Prostate gland (tissue), 2 donors: ENCODE results near the gene PTPRJ. TPM values are rescaled to one million over a fixed set of nuclear protein-coding genes. Genes with fewer than 3 reads are reported as not detected.

ENCODE experiments used
- DNase-seq: peaks from one replicate; pipeline ENCODE4 v3.0.0-alpha.2; 2019; ENCODE audit warnings: low spot score
- H3K27ac ChIP-seq, 2 donors: fragments of 200-600 bp; sonication (generic); 2 replicates each; pipeline ENCODE4 v1.5.1; 2017 to 2019
- H3K27me3 ChIP-seq: fragments of 200-600 bp; sonication (generic); replicated peaks from 2 replicates; pipeline ENCODE4 v1.5.1; 2019; ENCODE audit not compliant: insufficient read depth
- H3K36me3 ChIP-seq, 2 donors: fragments of 200-600 bp; sonication (generic); 1 replicate in 1 of 2; 2 replicates in 1 of 2; pipeline versions ENCODE4 v1.5.1 to v1.8.1; 2017 to 2019
- H3K4me1 ChIP-seq: fragments of 200-600 bp; sonication (generic); replicated peaks from 2 replicates; pipeline ENCODE4 v1.5.1; 2019
- H3K4me3 ChIP-seq, 2 donors: fragments of 200-600 bp; sonication (generic); 2 replicates each; pipeline ENCODE4 v1.5.1; 2017 to 2019
- H3K9me3 ChIP-seq: fragments of 200-600 bp; sonication (generic); 2 replicates; pipeline ENCODE4 v1.5.1; 2017
- POLR2A ChIP-seq: fragments of 450-650 bp; IDR thresholded peaks from one replicate; pipeline ENCODE4 v1.6.1; 2016; ENCODE audit warnings: antibody characterized with exemption, mild to moderate bottlenecking
- POLR2AphosphoS5 ChIP-seq: sonication (generic); formaldehyde crosslinking; IDR thresholded peaks from one replicate; pipeline ENCODE4 v1.6.1; 2017; ENCODE audit warnings: antibody characterized with exemption
- WGBS: methylation state at CpG from one replicate; pipeline ENCODE4 v1.1.5; 2018; 5-methylcytosine and 5-hydroxymethylcytosine counted together
- intact Hi-C: fragments of 100-400 bp; cut with DNase I; formaldehyde crosslinking; loops from one replicate; pipeline ENCODE4 v1.14.2; 2022
- total RNA-seq, 2 donors: library from RNA; depleted of rRNA; stranded (reverse); fragments of >200 nt; gene quantifications; one replicate each; pipeline ENCODE4 v1.1.0, GENCODE V29; 2016
- TF ChIP-seq, protein P1 (sequence below), 4 experiments: fragments of 200-600 bp in 2 of 4; fragments of 450-650 bp in 2 of 4; sonication (generic) in 2 of 4; IDR thresholded peaks; 1 replicate in 3 of 4; 2 replicates in 1 of 4; pipeline ENCODE4 v1.5.1; 2016 to 2019; ENCODE audit warnings: antibody characterized with exemption in 4 of 4, mild to moderate bottlenecking in 2 of 4, moderate library complexity in 2 of 4

PTPRJ gene
- total RNA-seq, 2 donors from 2014 or later, result 24.9 to 48.0 TPM

DNA sequence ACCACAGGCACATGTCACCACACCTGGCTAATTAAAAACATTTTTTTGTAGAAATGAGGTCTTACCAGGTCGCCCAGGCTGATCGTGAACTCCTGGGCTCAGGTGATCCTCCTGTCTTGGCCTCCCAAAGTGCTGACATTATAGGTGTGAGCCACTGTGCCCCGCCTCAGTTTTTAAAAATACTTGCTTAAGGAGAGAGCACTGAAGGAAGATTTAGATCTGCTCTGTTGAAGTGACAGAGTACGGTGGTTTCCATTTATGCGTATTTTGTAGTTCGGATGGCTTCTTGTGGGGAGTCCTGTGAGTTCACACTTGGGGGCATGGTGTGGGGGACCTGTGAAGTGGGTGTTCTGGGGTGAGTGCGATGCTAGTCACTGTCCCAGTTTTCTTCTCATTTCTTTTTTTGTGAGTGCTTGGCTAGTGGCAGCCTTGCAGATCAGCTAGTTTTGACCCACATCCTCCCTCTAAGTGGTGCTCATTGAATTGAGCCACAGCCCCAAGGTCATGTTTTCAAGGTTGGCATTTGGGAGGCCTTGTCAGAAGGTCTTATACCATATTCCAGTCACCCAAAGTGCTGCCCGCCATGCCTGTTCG lies 31.5 kb downstream of the PTPRJ start:
- H3K27ac ChIP-seq, result no peak overlapping the region
- peaks cover 4% of the 10 kb centered on the region for H3K4me1 ChIP-seq
- no peaks in the 10 kb centered on the region for H3K27me3 ChIP-seq
- H3K9me3 ChIP-seq, result no peaks in the 10 kb centered on the region
- H3K36me3 ChIP-seq, result no peaks in the 10 kb centered on the region
- WGBS, result 93% methylated on average over 9 of the region's 9 CpGs
- no peak overlapping the region for H3K4me3 ChIP-seq
- no peak for TF ChIP-seq POLR2AphosphoS5
- no peak for TF ChIP-seq POLR2A
- TF ChIP-seq, protein P1, sequence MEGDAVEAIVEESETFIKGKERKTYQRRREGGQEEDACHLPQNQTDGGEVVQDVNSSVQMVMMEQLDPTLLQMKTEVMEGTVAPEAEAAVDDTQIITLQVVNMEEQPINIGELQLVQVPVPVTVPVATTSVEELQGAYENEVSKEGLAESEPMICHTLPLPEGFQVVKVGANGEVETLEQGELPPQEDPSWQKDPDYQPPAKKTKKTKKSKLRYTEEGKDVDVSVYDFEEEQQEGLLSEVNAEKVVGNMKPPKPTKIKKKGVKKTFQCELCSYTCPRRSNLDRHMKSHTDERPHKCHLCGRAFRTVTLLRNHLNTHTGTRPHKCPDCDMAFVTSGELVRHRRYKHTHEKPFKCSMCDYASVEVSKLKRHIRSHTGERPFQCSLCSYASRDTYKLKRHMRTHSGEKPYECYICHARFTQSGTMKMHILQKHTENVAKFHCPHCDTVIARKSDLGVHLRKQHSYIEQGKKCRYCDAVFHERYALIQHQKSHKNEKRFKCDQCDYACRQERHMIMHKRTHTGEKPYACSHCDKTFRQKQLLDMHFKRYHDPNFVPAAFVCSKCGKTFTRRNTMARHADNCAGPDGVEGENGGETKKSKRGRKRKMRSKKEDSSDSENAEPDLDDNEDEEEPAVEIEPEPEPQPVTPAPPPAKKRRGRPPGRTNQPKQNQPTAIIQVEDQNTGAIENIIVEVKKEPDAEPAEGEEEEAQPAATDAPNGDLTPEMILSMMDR (IDR thresholded peaks at IDR 0.05), result no peak
- DNase-seq, result no peak
- intact Hi-C loops, result no loop called here

DNA sequence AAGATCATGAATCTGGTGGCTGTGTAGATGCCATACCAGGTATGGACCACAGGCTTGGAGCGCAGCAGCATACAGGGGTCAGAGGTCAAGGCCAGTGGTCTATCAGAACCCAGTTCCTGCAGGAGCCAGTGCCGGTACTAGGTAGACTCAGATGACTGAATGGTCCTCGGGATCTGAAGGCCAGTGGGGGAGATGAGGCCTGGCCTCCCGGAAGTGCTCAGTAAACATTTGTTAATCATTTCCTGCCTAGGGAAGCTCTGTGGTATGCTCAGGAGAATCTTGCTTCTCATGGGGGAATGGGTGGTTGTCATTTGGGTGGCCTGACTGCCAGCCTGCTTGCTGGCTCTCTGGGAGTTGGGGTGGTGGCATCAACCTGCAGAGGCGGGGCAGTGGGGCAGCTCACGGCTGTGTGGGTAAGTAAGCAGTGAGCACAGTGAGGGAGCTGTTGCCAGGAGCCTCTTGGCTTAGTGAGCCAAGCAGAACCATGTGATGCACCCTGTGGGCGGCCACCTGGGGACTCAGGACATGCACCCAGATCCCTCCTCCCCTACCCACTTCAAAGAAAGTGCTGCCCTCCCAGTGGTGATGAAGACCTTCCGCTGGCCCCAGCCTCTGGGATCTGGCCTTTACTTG lies 33.0 kb downstream of the PTPRJ start:
- Histone ChIP-seq H3K36me3 (no peaks in the 10 kb centered on the region), H3K4me3 (no peak overlapping the region), H3K27ac (peak overlapping the region in 1 of 2 donors; percentile 18), H3K27me3 (no peaks in the 10 kb centered on the region), H3K9me3 (no peaks in the 10 kb centered on the region), H3K4me1 (peaks cover 4% of the 10 kb centered on the region)
- 66% methylated on average over 8 of the region's 8 CpGs for WGBS
- TF ChIP-seq POLR2A (no peak), POLR2AphosphoS5 (no peak)
- TF ChIP-seq, protein P1 (IDR thresholded peaks at IDR 0.05), result no peak
- peak; percentile 27 for DNase-seq
- intact Hi-C loops, result no loop called here

DNA sequence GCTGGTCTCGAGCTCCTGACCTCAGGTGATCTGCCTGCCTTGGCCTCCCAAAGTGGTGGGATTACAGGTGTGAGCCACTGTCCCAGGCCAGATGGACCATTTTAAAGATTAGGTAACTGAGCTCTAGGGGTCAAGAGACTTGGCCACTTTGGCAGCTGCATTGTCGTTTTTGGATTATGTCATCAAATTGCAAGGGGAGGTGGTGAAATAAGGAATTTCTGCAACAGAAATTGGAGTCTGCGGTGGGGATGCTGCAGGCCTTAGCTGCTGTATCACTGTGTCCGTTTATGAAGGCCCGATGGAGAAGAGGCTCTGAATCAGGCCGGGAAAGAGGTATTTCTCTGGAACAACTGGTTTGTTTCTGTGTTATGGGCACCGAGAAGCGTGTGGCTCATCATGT lies 34.6 kb downstream of the PTPRJ start:
- no peaks in the 10 kb centered on the region for H3K36me3 ChIP-seq
- whole genome bisulfite sequencing, result 86% methylated on average over 8 of the region's 8 CpGs

DNA sequence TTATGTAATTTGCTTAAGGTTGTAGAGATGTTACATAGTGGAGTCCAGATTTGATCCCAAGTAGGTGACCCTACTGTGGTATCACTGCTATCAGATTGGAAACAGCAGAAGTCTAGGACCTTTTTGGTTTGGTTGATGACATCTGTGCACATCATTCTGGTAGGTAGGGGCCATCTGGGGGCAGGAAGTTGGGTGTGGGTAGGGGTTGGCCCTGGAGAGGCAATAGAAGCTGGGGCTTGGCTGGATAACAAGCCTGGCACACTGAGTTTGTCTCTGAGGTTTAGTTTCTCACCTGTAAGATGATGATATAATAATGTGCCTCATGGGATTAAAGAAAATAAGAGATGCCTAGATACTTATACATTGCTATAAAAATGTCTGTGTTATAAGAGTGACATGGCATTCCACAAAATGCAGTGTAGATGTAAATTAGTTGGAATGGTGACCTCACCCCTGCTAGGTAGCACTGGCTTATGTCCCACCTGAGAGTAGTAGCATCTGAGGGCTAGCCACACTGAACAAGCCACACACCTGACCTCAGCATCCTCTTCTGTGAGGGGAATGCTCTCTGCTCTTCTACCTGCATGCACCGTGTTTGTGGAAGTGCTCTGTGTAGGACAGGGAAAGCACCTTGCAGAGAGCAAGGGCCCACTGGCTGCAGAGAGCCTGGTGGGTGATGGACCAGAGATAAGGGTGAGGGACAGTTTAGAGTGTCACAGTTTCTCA lies 36.9 kb downstream of the PTPRJ start:
- Histone ChIP-seq H3K27me3 (no peaks in the 10 kb centered on the region), H3K36me3 (no peaks in the 10 kb centered on the region), H3K9me3 (no peaks in the 10 kb centered on the region), H3K4me1 (peaks cover 4% of the 10 kb centered on the region), H3K27ac (no peak overlapping the region), H3K4me3 (no peak overlapping the region)
- intact Hi-C loops, result no loop called here
- WGBS, result 30% methylated on average over 1 of the region's 1 CpG
- TF ChIP-seq POLR2A (no peak), POLR2AphosphoS5 (no peak)
- TF ChIP-seq, protein P1 (IDR thresholded peaks at IDR 0.05), result no peak
- no peak for DNase-seq

More for the DNA sequence above, 34.6 kb downstream of the PTPRJ start:
- Histone ChIP-seq H3K27me3 (no peaks in the 10 kb centered on the region), H3K4me1 (peaks cover 4% of the 10 kb centered on the region), H3K4me3 (no peak overlapping the region), H3K9me3 (no peaks in the 10 kb centered on the region), H3K27ac (no peak overlapping the region)
- intact Hi-C loops, result no loop called here
- DNase-seq, result no peak
- TF ChIP-seq POLR2AphosphoS5 (no peak), POLR2A (no peak)
- TF ChIP-seq, protein P1 (IDR thresholded peaks at IDR 0.05), result no peak
